H9 (cell line): Measurements from ENCODE around the gene IDUA. TPM values are rescaled to one million over a fixed set of nuclear protein-coding genes. Genes with fewer than 3 reads are reported as not detected.
A peak's percentile ranks its signal among the peaks of the same experiment; 100 is the strongest.

Source experiments
- DNase-seq: peaks from one replicate; pipeline ENCODE4 v3.0.0-alpha.2; 2017
- H2AFZ ChIP-seq: one replicate; pipeline ENCODE4 v1.6.1; 2013; ENCODE audit warnings: mild to moderate bottlenecking, low read length, control low read depth, moderate library complexity
- H2AK5ac ChIP-seq: 2 replicates; pipeline ENCODE4 v1.6.1; 2013; ENCODE audit warnings: low read length, control low read depth, mixed read lengths; ENCODE audit not compliant: insufficient read length
- H2BK120ac ChIP-seq: one replicate; pipeline ENCODE4 v1.6.1; 2013; ENCODE audit warnings: low read depth, mild to moderate bottlenecking, low read length, control low read depth, inconsistent platforms; ENCODE audit not compliant: poor library complexity, severe bottlenecking
- H2BK12ac ChIP-seq: 2 replicates; pipeline ENCODE4 v1.6.1; 2013; ENCODE audit warnings: low read length, control low read depth, mixed read lengths, low read depth; ENCODE audit not compliant: insufficient read length
- H2BK15ac ChIP-seq: 2 replicates; pipeline ENCODE4 v1.6.1; 2013; ENCODE audit warnings: low read depth, low read length, control low read depth
- H2BK20ac ChIP-seq: one replicate; pipeline ENCODE4 v1.6.1; 2013; ENCODE audit warnings: low read depth, mild to moderate bottlenecking, low read length, control low read depth, inconsistent platforms; ENCODE audit not compliant: poor library complexity, severe bottlenecking
- H2BK5ac ChIP-seq: 2 replicates; pipeline ENCODE4 v1.6.1; 2013; ENCODE audit warnings: low read length, control low read depth, mixed read lengths; ENCODE audit not compliant: insufficient read length
- H3K14ac ChIP-seq: 2 replicates; pipeline ENCODE4 v1.6.1; 2013; ENCODE audit warnings: low read length, control low read depth; ENCODE audit not compliant: insufficient read depth
- H3K18ac ChIP-seq: 2 replicates; pipeline ENCODE4 v1.6.1; 2013; ENCODE audit warnings: low read depth, mild to moderate bottlenecking, mixed read lengths, low read length, control low read depth; ENCODE audit not compliant: insufficient read length
- H3K23ac ChIP-seq: 2 replicates; pipeline ENCODE4 v1.6.1; 2013; ENCODE audit warnings: low read length, control low read depth, mixed read lengths, low read depth; ENCODE audit not compliant: insufficient read length
- H3K23me2 ChIP-seq: 2 replicates; pipeline ENCODE4 v1.6.1; 2013; ENCODE audit warnings: low read depth, mild to moderate bottlenecking, mixed read lengths, low read length, control low read depth; ENCODE audit not compliant: insufficient read length, poor library complexity, severe bottlenecking
- H3K27ac ChIP-seq: 2 replicates; pipeline ENCODE4 v1.5.1; 2013; ENCODE audit warnings: low read length, control low read depth, mixed read lengths, low read depth; ENCODE audit not compliant: insufficient read length
- H3K27me3 ChIP-seq: 2 replicates; pipeline ENCODE4 v1.6.1; 2013; ENCODE audit warnings: low read length, control low read depth, inconsistent platforms; ENCODE audit not compliant: insufficient read depth
- H3K4ac ChIP-seq: 2 replicates; pipeline ENCODE4 v1.6.1; 2013; ENCODE audit warnings: low read depth, mild to moderate bottlenecking, control low read depth, inconsistent platforms, low read length, moderate library complexity
- H3K4me1 ChIP-seq: 2 replicates; pipeline ENCODE4 v1.6.1; 2013; ENCODE audit warnings: low read length, control low read depth, inconsistent platforms; ENCODE audit not compliant: insufficient read depth
- H3K4me2 ChIP-seq: 2 replicates; pipeline ENCODE4 v1.6.1; 2013; ENCODE audit warnings: low read length, control low read depth, mixed read lengths; ENCODE audit not compliant: insufficient read length, insufficient read depth
- H3K56ac ChIP-seq: 2 replicates; pipeline ENCODE4 v1.6.1; 2013; ENCODE audit warnings: low read depth, mild to moderate bottlenecking, mixed read lengths, low read length, control low read depth; ENCODE audit not compliant: insufficient read length
- H3K79me1 ChIP-seq: 2 replicates; pipeline ENCODE4 v1.6.1; 2013; ENCODE audit warnings: low read depth, mild to moderate bottlenecking, moderate library complexity, low read length, control low read depth, inconsistent platforms; ENCODE audit not compliant: insufficient read depth, poor library complexity, severe bottlenecking
- H3K79me2 ChIP-seq: 2 replicates; pipeline ENCODE4 v1.6.1; 2013; ENCODE audit warnings: low read length, control low read depth, inconsistent platforms; ENCODE audit not compliant: insufficient read depth
- H3K9ac ChIP-seq: 2 replicates; pipeline ENCODE4 v1.6.1; 2013; ENCODE audit warnings: low read length, control low read depth, mixed read lengths; ENCODE audit not compliant: insufficient read length; ENCODE audit errors: extremely low read depth
- H3K9me3 ChIP-seq: one replicate; pipeline ENCODE4 v1.6.1; 2013; ENCODE audit warnings: low read depth, low read length, inconsistent platforms; ENCODE audit not compliant: control insufficient read depth
- H3T11ph ChIP-seq: one replicate; pipeline ENCODE4 v1.6.1; 2013; ENCODE audit warnings: mild to moderate bottlenecking, low read length, control low read depth, inconsistent platforms
- H4K20me1 ChIP-seq: one replicate; pipeline ENCODE4 v1.6.1; 2013; ENCODE audit not compliant: control insufficient read depth, insufficient read length, insufficient read depth
- H4K5ac ChIP-seq: 2 replicates; pipeline ENCODE4 v1.6.1; 2013; ENCODE audit warnings: low read depth, mild to moderate bottlenecking, mixed read lengths, low read length, control low read depth; ENCODE audit not compliant: insufficient read length
- H4K8ac ChIP-seq: replicated peaks from 2 replicates; pipeline ENCODE4 v1.6.1; 2013; ENCODE audit warnings: low read length, control low read depth, mixed read lengths, low read depth; ENCODE audit not compliant: insufficient read length
- H4K91ac ChIP-seq: 2 replicates; pipeline ENCODE4 v1.6.1; 2013; ENCODE audit warnings: low read depth, mild to moderate bottlenecking, moderate library complexity, mixed read lengths, low read length, control low read depth; ENCODE audit not compliant: insufficient read length
- H3K27ac Mint-ChIP-seq, 3 experiments: 2 replicates in 2 of 3; 3 replicates in 1 of 3; pipeline ENCODE4 v1.8.0; 2020 to 2021; ENCODE audit warnings: mixed read lengths in 3 of 3, mild to moderate bottlenecking in 1 of 3, moderate library complexity in 1 of 3
- H3K27me3 Mint-ChIP-seq: 2 replicates; pipeline ENCODE4 v1.8.0; 2021; ENCODE audit warnings: low read depth, mild to moderate bottlenecking, moderate library complexity, mixed read lengths
- H3K36me3 Mint-ChIP-seq, 3 experiments: 2 replicates in 2 of 3; 3 replicates in 1 of 3; pipeline ENCODE4 v1.8.0; 2020 to 2021; ENCODE audit warnings: low read depth in 3 of 3, mixed read lengths in 3 of 3; ENCODE audit not compliant: insufficient read depth in 1 of 3
- H3K4me1 Mint-ChIP-seq, 2 experiments: 2 replicates each; pipeline ENCODE4 v1.8.0; 2020; ENCODE audit warnings: mixed read lengths in 2 of 2
- H3K4me3 Mint-ChIP-seq, 2 experiments: 2 replicates in 1 of 2; 3 replicates in 1 of 2; pipeline ENCODE4 v1.8.0; 2020 to 2021; ENCODE audit warnings: mild to moderate bottlenecking in 2 of 2, mixed read lengths in 2 of 2, moderate library complexity in 1 of 2
- H3K9me3 Mint-ChIP-seq, 2 experiments: 2 replicates in 1 of 2; 3 replicates in 1 of 2; pipeline ENCODE4 v1.8.0; 2020; ENCODE audit warnings: mild to moderate bottlenecking in 2 of 2, mixed read lengths in 2 of 2, moderate library complexity in 1 of 2
- CTCF ChIP-seq: fragments of 200-600 bp; sonication (generic); conservative IDR thresholded peaks from 3 replicates; pipeline ENCODE4 v1.8.0; 2021; ENCODE audit warnings: antibody characterized with exemption, mild to moderate bottlenecking
- WGBS: extraction: QIAGEN DNeasy Blood & Tissue Kit; methylation state at CpG from one replicate; pipeline ENCODE4 v1.1.7; 2013; ENCODE audit warnings: missing lambda C conversion rate, low lambda C conversion rate, mixed read lengths; ENCODE audit not compliant: insufficient read length; ENCODE audit errors: extremely low coverage; 5-methylcytosine and 5-hydroxymethylcytosine counted together
- total RNA-seq: library from RNA; stranded (reverse); gene quantifications from 2 replicates; pipeline ENCODE4 v1.2.1, GENCODE V29; 2021

Gene IDUA
- total RNA-seq, 1 experiment from 2014 or later = 14.5 TPM

GRCh38 chr4:973431-974397 lies 13.1 kb upstream of the IDUA start, which contains the start of gene DGKQ:
DGKQ (minus strand) TSS chr4:973569; CDS start chr4:973482, 87 bp downstream.
- no peak within 1 kb of the TSS for H3K27ac Mint-ChIP-seq
- H2BK5ac ChIP-seq = no peak within 1 kb of the TSS
- no peaks in the 10 kb centered on the region for H3K79me1 ChIP-seq
- H3K18ac ChIP-seq = no peak within 1 kb of the TSS
- TF ChIP-seq CTCF = no peak
- H3K56ac ChIP-seq = no peak within 1 kb of the TSS
- no peak within 1 kb of the TSS for H4K8ac ChIP-seq
- no peaks in the 10 kb centered on the region for H3K4me1 ChIP-seq
- WGBS = no CpG with 5 or more reads among the region's 123 CpGs
- H3K9me3 ChIP-seq = no peaks in the 10 kb centered on the region
- peak within 1 kb of the TSS; percentile 56 for H3K4me2 ChIP-seq
- H3K36me3 Mint-ChIP-seq = no peaks in the 10 kb centered on the region
- no peaks in the 10 kb centered on the region for H4K20me1 ChIP-seq
- H3K4me1 Mint-ChIP-seq = peaks cover 0 to 2% of the 10 kb centered on the region in 2 experiments; a peak in 1 of 4 replicates
- no peak within 1 kb of the TSS for H4K5ac ChIP-seq
- peaks cover 29% of the 10 kb centered on the region for H3K27me3 Mint-ChIP-seq
- H2BK15ac ChIP-seq = no peak within 1 kb of the TSS
- H3K23me2 ChIP-seq = peaks cover 5% of the 10 kb centered on the region
- H3K9ac ChIP-seq = no peak within 1 kb of the TSS
- no peak within 1 kb of the TSS for H3K4ac ChIP-seq
- H3K4me3 Mint-ChIP-seq = peak within 1 kb of the TSS; percentile 48 to 63
- DNase-seq = peak; percentile 79
- no peak within 1 kb of the TSS for H3K23ac ChIP-seq
- no peak within 1 kb of the TSS for H2BK12ac ChIP-seq
- H2AFZ ChIP-seq = no peak within 1 kb of the TSS
- H3K27me3 ChIP-seq = peaks cover 3% of the 10 kb centered on the region; the same call in 1 of the 2 replicates
- H2BK20ac ChIP-seq = no peak within 1 kb of the TSS
- no peak within 1 kb of the TSS; the same call in 1 of the 2 replicates for H3K14ac ChIP-seq
- no peaks in the 10 kb centered on the region for H3K79me2 ChIP-seq
- no peak within 1 kb of the TSS for H2AK5ac ChIP-seq
- no peak within 1 kb of the TSS for H4K91ac ChIP-seq
- peaks cover 5 to 8% of the 10 kb centered on the region in 2 experiments; a peak in 3 of 5 replicates for H3K9me3 Mint-ChIP-seq
- H3K27ac ChIP-seq = no peak within 1 kb of the TSS
- H3T11ph ChIP-seq = no peak within 1 kb of the TSS
- H2BK120ac ChIP-seq = no peak within 1 kb of the TSS
